Neural cell (in vitro differentiated cells): ENCODE data around the gene MYO7B. TPM values are rescaled to one million over a fixed set of nuclear protein-coding genes. Genes with fewer than 3 reads are reported as not detected.

Experiments used
- H2AFZ ChIP-seq: fragments of 200-600, 300-800 bp; sonication (generic), shearing (Covaris generic); 2 replicates; pipeline ENCODE4 v1.6.0; 2014; ENCODE audit warnings: low read depth, mild to moderate bottlenecking, antibody characterized with exemption, low read length, moderate library complexity
- H3F3A ChIP-seq: fragments of 200-600 bp; shearing (Covaris generic); 2 replicates; pipeline ENCODE4 v1.6.1; 2016; ENCODE audit warnings: mild to moderate bottlenecking, moderate library complexity, mixed read lengths, antibody characterized with exemption, low read length; ENCODE audit not compliant: insufficient read depth, poor library complexity, severe bottlenecking
- H3K27ac ChIP-seq: fragments of 200-600, 300-800 bp; sonication (generic), shearing (Covaris generic); 2 replicates; pipeline ENCODE4 v1.5.1; 2014; ENCODE audit warnings: mild to moderate bottlenecking, low read length, moderate library complexity
- H3K27me3 ChIP-seq: fragments of 300-800, 200-600 bp; sonication (generic), shearing (Covaris generic); 2 replicates; pipeline ENCODE4 v1.6.0; 2014; ENCODE audit warnings: mild to moderate bottlenecking, low read depth, low read length, moderate library complexity; ENCODE audit not compliant: insufficient read depth
- H3K36me3 ChIP-seq: fragments of 300-800, 200-600 bp; sonication (generic), shearing (Covaris generic); 2 replicates; pipeline ENCODE4 v1.5.1; 2014; ENCODE audit warnings: mild to moderate bottlenecking, antibody characterized with exemption, low read length, moderate library complexity; ENCODE audit not compliant: insufficient read depth
- H3K4me2 ChIP-seq: fragments of 300-800, 200-600 bp; sonication (generic), shearing (Covaris generic); 2 replicates; pipeline ENCODE4 v1.6.0; 2014; ENCODE audit warnings: mild to moderate bottlenecking, low read length
- H3K4me3 ChIP-seq: fragments of 300-800, 200-600 bp; sonication (generic), shearing (Covaris generic); 2 replicates; pipeline ENCODE4 v1.5.1; 2014; ENCODE audit warnings: mild to moderate bottlenecking, low read length, moderate library complexity
- H3K79me2 ChIP-seq: fragments of 200-600 bp; shearing (Covaris generic); replicated peaks from 2 replicates; pipeline ENCODE4 v1.6.0; 2014; ENCODE audit warnings: mild to moderate bottlenecking, low read length, moderate library complexity; ENCODE audit not compliant: insufficient read depth
- H3K9ac ChIP-seq: fragments of 300-800, 200-600 bp; sonication (generic), shearing (Covaris generic); 2 replicates; pipeline ENCODE4 v1.6.1; 2016; ENCODE audit warnings: mild to moderate bottlenecking, low read length, mixed read lengths
- H3K9me2 ChIP-seq: fragments of 200-600 bp; shearing (Covaris generic); 2 replicates; pipeline ENCODE4 v1.6.1; 2016; ENCODE audit warnings: mild to moderate bottlenecking, low read length, mixed read lengths; ENCODE audit not compliant: insufficient read depth
- H3K9me3 ChIP-seq: fragments of 200-600, 300-800 bp; sonication (generic), shearing (Covaris generic); 2 replicates; pipeline ENCODE4 v1.6.1; 2016; ENCODE audit warnings: mild to moderate bottlenecking, mixed run types, low read length, moderate library complexity, mixed read lengths
- H4K20me1 ChIP-seq: fragments of 200-600 bp; shearing (Covaris generic); 2 replicates; pipeline ENCODE4 v1.6.1; 2016; ENCODE audit warnings: mild to moderate bottlenecking, mixed run types; ENCODE audit not compliant: insufficient read depth
- EP300 ChIP-seq: fragments of 450-650 bp; conservative IDR thresholded peaks from 2 replicates; pipeline ENCODE4 v1.6.1; 2014; ENCODE audit warnings: antibody characterized with exemption, mild to moderate bottlenecking, moderate library complexity; ENCODE audit not compliant: poor library complexity, severe bottlenecking
- EZH2 ChIP-seq: fragments of 200-600, 300-800 bp; shearing (Covaris generic), sonication (generic); IDR thresholded peaks from 2 replicates; pipeline ENCODE4 v1.6.1; 2014; ENCODE audit warnings: antibody characterized with exemption, low read length, borderline replicate concordance, mild to moderate bottlenecking; ENCODE audit not compliant: insufficient read depth, poor library complexity, severe bottlenecking
- MXI1 ChIP-seq: fragments of 450-650 bp; conservative IDR thresholded peaks from 2 replicates; pipeline ENCODE4 v1.6.1; 2014; ENCODE audit warnings: antibody characterized with exemption, mild to moderate bottlenecking; ENCODE audit not compliant: poor library complexity, severe bottlenecking
- POLR2AphosphoS5 ChIP-seq: IDR thresholded peaks from 2 replicates; pipeline ENCODE4 v1.6.1; 2012
- RAD21 ChIP-seq: fragments of 450-650 bp; conservative IDR thresholded peaks from 2 replicates; pipeline ENCODE4 v1.6.1; 2014; ENCODE audit warnings: antibody characterized with exemption, mild to moderate bottlenecking, moderate library complexity
- SMC3 ChIP-seq: fragments of 450-650 bp; conservative IDR thresholded peaks from 2 replicates; pipeline ENCODE4 v1.6.1; 2014; ENCODE audit warnings: antibody characterized with exemption, mild to moderate bottlenecking, moderate library complexity; ENCODE audit not compliant: poor library complexity
- TAF1 ChIP-seq: IDR thresholded peaks from 2 replicates; pipeline ENCODE4 v1.6.1; 2012; ENCODE audit warnings: low read depth
- polyA plus RNA-seq: library from polyadenylated mRNA; depleted of rRNA; stranded (reverse); fragments of >200 nt; gene quantifications from 2 replicates; pipeline ENCODE4 v1.2.3, GENCODE V29; 2014
- TF ChIP-seq, protein P1 (sequence below): IDR thresholded peaks from 2 replicates; pipeline ENCODE4 v1.6.1; 2012; ENCODE audit warnings: borderline replicate concordance
- TF ChIP-seq, protein P2 (sequence below): fragments of 450-650 bp; IDR thresholded peaks from 2 replicates; pipeline ENCODE4 v1.5.1; 2014; ENCODE audit warnings: antibody characterized with exemption, mild to moderate bottlenecking, moderate library complexity; ENCODE audit not compliant: poor library complexity, severe bottlenecking

MYO7B gene
- polyA plus RNA-seq, 1 donor from 2014 or later, result 0.16 TPM

GRCh38 chr2:127622561-127623387, 87.3 kb downstream of the MYO7B start:
- Histone ChIP-seq H4K20me1 (no peaks in the 10 kb centered on the region), H3K4me3 (no peak overlapping the region), H3K9me3 (no peaks in the 10 kb centered on the region), H3F3A (no peaks in the 10 kb centered on the region), H3K79me2 (no peaks in the 10 kb centered on the region), H3K9me2 (no peaks in the 10 kb centered on the region), H3K4me2 (no peak overlapping the region), H3K36me3 (no peaks in the 10 kb centered on the region), H3K27ac (no peak overlapping the region), H3K27me3 (no peaks in the 10 kb centered on the region), H2AFZ (no peak overlapping the region), H3K9ac (no peak overlapping the region)
- TF ChIP-seq, protein P1, sequence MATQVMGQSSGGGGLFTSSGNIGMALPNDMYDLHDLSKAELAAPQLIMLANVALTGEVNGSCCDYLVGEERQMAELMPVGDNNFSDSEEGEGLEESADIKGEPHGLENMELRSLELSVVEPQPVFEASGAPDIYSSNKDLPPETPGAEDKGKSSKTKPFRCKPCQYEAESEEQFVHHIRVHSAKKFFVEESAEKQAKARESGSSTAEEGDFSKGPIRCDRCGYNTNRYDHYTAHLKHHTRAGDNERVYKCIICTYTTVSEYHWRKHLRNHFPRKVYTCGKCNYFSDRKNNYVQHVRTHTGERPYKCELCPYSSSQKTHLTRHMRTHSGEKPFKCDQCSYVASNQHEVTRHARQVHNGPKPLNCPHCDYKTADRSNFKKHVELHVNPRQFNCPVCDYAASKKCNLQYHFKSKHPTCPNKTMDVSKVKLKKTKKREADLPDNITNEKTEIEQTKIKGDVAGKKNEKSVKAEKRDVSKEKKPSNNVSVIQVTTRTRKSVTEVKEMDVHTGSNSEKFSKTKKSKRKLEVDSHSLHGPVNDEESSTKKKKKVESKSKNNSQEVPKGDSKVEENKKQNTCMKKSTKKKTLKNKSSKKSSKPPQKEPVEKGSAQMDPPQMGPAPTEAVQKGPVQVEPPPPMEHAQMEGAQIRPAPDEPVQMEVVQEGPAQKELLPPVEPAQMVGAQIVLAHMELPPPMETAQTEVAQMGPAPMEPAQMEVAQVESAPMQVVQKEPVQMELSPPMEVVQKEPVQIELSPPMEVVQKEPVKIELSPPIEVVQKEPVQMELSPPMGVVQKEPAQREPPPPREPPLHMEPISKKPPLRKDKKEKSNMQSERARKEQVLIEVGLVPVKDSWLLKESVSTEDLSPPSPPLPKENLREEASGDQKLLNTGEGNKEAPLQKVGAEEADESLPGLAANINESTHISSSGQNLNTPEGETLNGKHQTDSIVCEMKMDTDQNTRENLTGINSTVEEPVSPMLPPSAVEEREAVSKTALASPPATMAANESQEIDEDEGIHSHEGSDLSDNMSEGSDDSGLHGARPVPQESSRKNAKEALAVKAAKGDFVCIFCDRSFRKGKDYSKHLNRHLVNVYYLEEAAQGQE, result no peak

DNA sequence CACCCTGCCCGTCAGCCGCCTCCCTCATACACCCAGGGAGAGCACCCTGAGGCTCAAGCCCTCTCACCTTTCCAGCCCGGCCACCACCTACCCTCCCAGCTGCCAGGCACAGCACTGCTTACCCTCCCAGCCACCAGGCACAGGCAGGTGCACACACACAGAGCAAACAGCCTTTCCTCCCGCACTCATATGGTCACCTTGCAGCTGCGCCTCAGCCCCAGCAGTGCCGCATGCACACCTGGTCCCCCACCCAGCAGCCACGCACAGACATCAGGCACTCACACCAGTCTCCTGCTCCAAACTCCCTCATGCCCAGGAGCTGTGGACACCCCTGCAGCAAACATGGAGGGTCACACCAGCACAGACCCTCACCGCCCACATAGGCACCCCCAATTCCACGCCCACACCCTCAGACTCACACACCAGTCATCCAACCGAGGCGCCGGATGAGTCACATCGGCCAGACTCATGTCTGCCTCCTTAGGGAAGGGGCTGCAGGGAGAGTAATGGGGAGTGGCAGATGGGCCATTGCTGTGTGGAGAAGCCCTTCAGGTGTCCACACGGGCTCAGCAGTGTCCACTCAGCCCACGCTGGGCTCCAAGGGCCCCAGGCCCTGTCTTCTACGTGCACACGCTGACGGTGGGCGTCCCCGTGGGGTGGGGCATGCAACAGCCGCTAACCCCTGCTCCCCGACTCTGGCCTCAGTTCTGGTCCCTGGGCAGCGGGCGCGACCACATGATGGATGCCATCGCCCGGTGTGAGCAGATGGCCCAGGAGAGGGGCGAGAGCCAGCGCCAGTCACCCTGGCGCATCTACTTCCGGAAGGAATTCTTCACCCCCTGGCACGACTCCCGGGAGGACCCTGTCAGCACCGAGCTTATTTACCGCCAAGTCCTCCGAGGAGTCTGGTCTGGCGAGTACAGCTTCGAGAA, 88.2 kb downstream of the MYO7B start:
- no peak overlapping the region for H2AFZ ChIP-seq
- no peaks in the 10 kb centered on the region for H3K9me2 ChIP-seq

DNA sequence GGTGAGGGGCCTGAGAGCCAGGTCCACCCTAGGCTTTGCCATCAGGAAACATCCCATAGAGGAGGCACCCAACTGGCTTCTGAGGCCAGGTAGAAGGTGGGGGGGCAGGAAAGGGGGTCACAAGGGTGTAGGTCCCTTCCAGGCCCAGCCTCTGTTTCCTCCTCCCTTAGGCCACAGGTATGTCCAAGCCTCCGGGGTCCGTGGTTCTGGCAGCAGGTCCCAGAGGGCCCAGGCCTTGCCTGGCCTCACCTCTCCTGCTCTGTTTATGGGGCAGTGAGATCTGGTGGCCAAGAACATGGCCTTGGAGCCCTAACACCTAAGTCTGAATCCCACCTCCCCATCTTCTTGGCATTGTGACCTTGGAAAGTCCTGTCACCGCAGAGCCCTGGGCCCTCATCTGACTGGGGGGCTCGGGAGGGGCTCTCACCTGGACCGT, 88.9 kb downstream of the MYO7B start:
- H3K9me3 ChIP-seq, result no peaks in the 10 kb centered on the region
- no peaks in the 10 kb centered on the region for H3K36me3 ChIP-seq
- H3K9ac ChIP-seq, result no peak overlapping the region
- H3K27me3 ChIP-seq, result no peaks in the 10 kb centered on the region
- no peaks in the 10 kb centered on the region for H3K9me2 ChIP-seq
- H2AFZ ChIP-seq, result no peak overlapping the region
- TF ChIP-seq POLR2AphosphoS5, result no peak
- no peak for TF ChIP-seq EZH2
- TF ChIP-seq EP300, result no peak
- no peak for TF ChIP-seq TAF1
- no peak for TF ChIP-seq MXI1
- TF ChIP-seq RAD21, result no peak
- TF ChIP-seq SMC3, result no peak
- TF ChIP-seq, protein P1, result no peak
- TF ChIP-seq, protein P2, sequence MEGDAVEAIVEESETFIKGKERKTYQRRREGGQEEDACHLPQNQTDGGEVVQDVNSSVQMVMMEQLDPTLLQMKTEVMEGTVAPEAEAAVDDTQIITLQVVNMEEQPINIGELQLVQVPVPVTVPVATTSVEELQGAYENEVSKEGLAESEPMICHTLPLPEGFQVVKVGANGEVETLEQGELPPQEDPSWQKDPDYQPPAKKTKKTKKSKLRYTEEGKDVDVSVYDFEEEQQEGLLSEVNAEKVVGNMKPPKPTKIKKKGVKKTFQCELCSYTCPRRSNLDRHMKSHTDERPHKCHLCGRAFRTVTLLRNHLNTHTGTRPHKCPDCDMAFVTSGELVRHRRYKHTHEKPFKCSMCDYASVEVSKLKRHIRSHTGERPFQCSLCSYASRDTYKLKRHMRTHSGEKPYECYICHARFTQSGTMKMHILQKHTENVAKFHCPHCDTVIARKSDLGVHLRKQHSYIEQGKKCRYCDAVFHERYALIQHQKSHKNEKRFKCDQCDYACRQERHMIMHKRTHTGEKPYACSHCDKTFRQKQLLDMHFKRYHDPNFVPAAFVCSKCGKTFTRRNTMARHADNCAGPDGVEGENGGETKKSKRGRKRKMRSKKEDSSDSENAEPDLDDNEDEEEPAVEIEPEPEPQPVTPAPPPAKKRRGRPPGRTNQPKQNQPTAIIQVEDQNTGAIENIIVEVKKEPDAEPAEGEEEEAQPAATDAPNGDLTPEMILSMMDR, result no peak
- no peaks in the 10 kb centered on the region for H3F3A ChIP-seq
- no peak overlapping the region for H3K4me2 ChIP-seq
- H3K79me2 ChIP-seq, result no peaks in the 10 kb centered on the region
- no peak overlapping the region for H3K4me3 ChIP-seq
- no peaks in the 10 kb centered on the region for H4K20me1 ChIP-seq
- H3K27ac ChIP-seq, result no peak overlapping the region

More for the DNA sequence above, 88.2 kb downstream of the MYO7B start:
- Histone ChIP-seq H3K9me3 (no peaks in the 10 kb centered on the region), H4K20me1 (no peaks in the 10 kb centered on the region), H3K4me2 (no peak overlapping the region), H3K4me3 (no peak overlapping the region), H3K9ac (no peak overlapping the region), H3K79me2 (no peaks in the 10 kb centered on the region), H3K27me3 (no peaks in the 10 kb centered on the region), H3K36me3 (no peaks in the 10 kb centered on the region), H3K27ac (no peak overlapping the region), H3F3A (no peaks in the 10 kb centered on the region)
- no peak for TF ChIP-seq RAD21
